Suprapubic skin (tissue), 4 donors: ENCODE measurements around the gene KHDC4.

Experiments used
- CTCF ChIP-seq, 2 donors: fragments of 200-600 bp in 1 of 2; fragments of 450-650 bp in 1 of 2; sonication (generic) in 1 of 2; IDR thresholded peaks; one replicate each; pipeline ENCODE4 v1.5.1; 2016 to 2019; ENCODE audit warnings: antibody characterized with exemption in 2 of 2, mild to moderate bottlenecking in 1 of 2, moderate library complexity in 1 of 2
- EP300 ChIP-seq: sonication (generic); formaldehyde crosslinking; IDR thresholded peaks from one replicate; pipeline ENCODE4 v1.6.1; 2017; ENCODE audit warnings: antibody characterized with exemption
- POLR2AphosphoS5 ChIP-seq, 3 donors: sonication (generic); formaldehyde crosslinking; IDR thresholded peaks; one replicate each; pipeline ENCODE4 v1.6.1; 2017; ENCODE audit warnings: antibody characterized with exemption in 3 of 3

GRCh38 chr1:155884982-155885381 is 49.2 kb downstream of the KHDC4 start:
- TF ChIP-seq CTCF (IDR thresholded peaks at IDR 0.05) (no peak), EP300 (no peak), POLR2AphosphoS5 (IDR thresholded peaks at IDR 0.05) (no peak)
